Activated CD8-positive, alpha-beta T cell treated with anti-CD3 and anti-CD28 coated beads for 36 hours (primary cell): Measurements from ENCODE around the gene NGFR. TPM values are rescaled to one million over a fixed set of nuclear protein-coding genes. Genes with fewer than 3 reads are reported as not detected.

Source experiments
- ATAC-seq: fragments of 200-7000 bp; cut with Tn5 transposase; one replicate; pipeline ENCODE4 v1.10.0; 2021; ENCODE audit warnings: mild to moderate bottlenecking, moderate library complexity
- CTCF ChIA-PET: fragments of 350-600 bp; sonication (Branson Sonifier 250); formaldehyde crosslinking; loops from one replicate; lab custom pipeline; 2021; ENCODE audit warnings: antibody characterized with exemption; lab: Charles Lee
- POLR2A ChIA-PET: fragments of 350-600 bp; sonication (Branson Sonifier 250); formaldehyde crosslinking; loops from one replicate; lab custom pipeline; 2021; ENCODE audit warnings: antibody characterized with exemption; lab: Charles Lee
- DNase-seq: peaks from one replicate; pipeline ENCODE4 v3.0.0-alpha.2; 2020
- H3K27ac Mint-ChIP-seq: one replicate; pipeline ENCODE4 v1.8.0; 2021; ENCODE audit warnings: mild to moderate bottlenecking, mixed read lengths
- H3K27me3 Mint-ChIP-seq: one replicate; pipeline ENCODE4 v1.8.0; 2021; ENCODE audit warnings: mixed read lengths
- H3K36me3 Mint-ChIP-seq: one replicate; pipeline ENCODE4 v1.8.0; 2021; ENCODE audit warnings: low read depth, mixed read lengths
- H3K4me1 Mint-ChIP-seq: one replicate; pipeline ENCODE4 v1.8.0; 2021; ENCODE audit warnings: low read depth, mixed read lengths
- H3K4me3 Mint-ChIP-seq: one replicate; pipeline ENCODE4 v1.8.0; 2021; ENCODE audit warnings: mild to moderate bottlenecking, moderate library complexity, mixed read lengths
- H3K9me3 Mint-ChIP-seq: one replicate; pipeline ENCODE4 v1.8.0; 2021; ENCODE audit warnings: mixed read lengths
- intact Hi-C: fragments of 100-400 bp; cut with micrococcal nuclease; formaldehyde crosslinking; loops from one replicate; pipeline ENCODE4 v1.10.0; 2022
- total RNA-seq, 2 experiments: library from RNA; stranded (reverse); gene quantifications; one replicate each; pipeline ENCODE4 v1.2.3, GENCODE V29; 2021
- TF ChIP-seq, protein P1 (sequence below): fragments of 200-600 bp; IDR thresholded peaks from one replicate; pipeline ENCODE4 v1.8.0; 2022; ENCODE audit warnings: antibody characterized with exemption, mild to moderate bottlenecking

The NGFR gene
- total RNA-seq, 2 experiments from 2014 or later, result 0.09 TPM; not detected in 1

DNA sequence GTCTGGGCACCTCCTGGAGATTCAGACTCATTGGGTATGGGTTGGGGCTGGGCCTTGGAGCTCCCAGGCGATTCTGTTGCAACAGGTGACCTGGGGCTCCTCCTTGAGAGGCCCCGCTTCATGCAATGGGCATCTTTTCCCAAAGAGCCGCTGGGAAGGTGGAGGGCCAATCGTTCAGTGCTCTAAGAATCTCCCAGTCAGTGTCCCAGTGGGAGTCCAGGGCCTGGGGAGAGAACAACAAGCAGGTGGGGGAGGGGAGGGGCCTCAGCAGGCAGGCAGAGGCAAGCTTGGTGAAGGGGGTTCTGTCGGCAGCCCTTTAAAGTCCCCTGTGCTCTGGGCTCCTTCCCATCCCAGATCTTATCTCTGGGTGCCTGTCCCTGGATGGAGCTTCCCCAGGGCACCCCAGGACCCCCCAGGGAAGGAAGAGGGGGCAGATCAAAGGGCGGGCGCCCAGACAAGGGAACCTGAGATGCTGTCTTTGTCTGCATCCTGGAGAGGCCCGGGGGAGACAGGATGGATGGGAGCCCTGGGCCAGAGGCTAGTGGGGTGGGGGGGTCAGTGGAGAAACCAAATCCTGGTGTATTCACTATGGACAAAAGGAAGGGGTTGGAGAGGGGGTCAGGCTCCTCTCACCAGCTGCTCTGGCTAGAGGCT lies 50.0 kb downstream of the NGFR start:
- Mint-ChIP-seq H3K4me1 (no peaks in the 10 kb centered on the region), H3K27me3 (no peaks in the 10 kb centered on the region), H3K9me3 (peaks cover 2% of the 10 kb centered on the region), H3K27ac (no peak overlapping the region), H3K4me3 (no peak overlapping the region), H3K36me3 (no peaks in the 10 kb centered on the region)
- POLR2A ChIA-PET, result no interaction called here
- DNase-seq, result no peak
- TF ChIP-seq, protein P1, sequence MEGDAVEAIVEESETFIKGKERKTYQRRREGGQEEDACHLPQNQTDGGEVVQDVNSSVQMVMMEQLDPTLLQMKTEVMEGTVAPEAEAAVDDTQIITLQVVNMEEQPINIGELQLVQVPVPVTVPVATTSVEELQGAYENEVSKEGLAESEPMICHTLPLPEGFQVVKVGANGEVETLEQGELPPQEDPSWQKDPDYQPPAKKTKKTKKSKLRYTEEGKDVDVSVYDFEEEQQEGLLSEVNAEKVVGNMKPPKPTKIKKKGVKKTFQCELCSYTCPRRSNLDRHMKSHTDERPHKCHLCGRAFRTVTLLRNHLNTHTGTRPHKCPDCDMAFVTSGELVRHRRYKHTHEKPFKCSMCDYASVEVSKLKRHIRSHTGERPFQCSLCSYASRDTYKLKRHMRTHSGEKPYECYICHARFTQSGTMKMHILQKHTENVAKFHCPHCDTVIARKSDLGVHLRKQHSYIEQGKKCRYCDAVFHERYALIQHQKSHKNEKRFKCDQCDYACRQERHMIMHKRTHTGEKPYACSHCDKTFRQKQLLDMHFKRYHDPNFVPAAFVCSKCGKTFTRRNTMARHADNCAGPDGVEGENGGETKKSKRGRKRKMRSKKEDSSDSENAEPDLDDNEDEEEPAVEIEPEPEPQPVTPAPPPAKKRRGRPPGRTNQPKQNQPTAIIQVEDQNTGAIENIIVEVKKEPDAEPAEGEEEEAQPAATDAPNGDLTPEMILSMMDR, result no peak
- no peak for ATAC-seq
- CTCF ChIA-PET, result interaction anchor here (1.0 to 3.1 kb wide), 3 partner anchors 12 to 111 kb away, joined by 3 to 18 read pairs (median 4); no protein-coding TSS in a partner anchor
- intact Hi-C loops, result no loop called here

- Mint-ChIP-seq H3K27ac (no peak overlapping the region), H3K9me3 (peaks cover 2% of the 10 kb centered on the region), H3K4me3 (no peak overlapping the region), H3K27me3 (no peaks in the 10 kb centered on the region), H3K4me1 (no peaks in the 10 kb centered on the region), H3K36me3 (no peaks in the 10 kb centered on the region)
- intact Hi-C loops, result no loop called here
- TF ChIP-seq, protein P1, result no peak
- ATAC-seq (no peak), DNase-seq (no peak)
- ChIA-PET POLR2A (no interaction called here), CTCF (interaction anchor here (2.2 to 3.1 kb wide), 2 partner anchors 11 kb away, joined by 13 to 18 read pairs; no protein-coding TSS in a partner anchor)
These were observed 50.9 kb downstream of the NGFR start for GRCh38 chr17:49545806-49546545.

GRCh38 chr17:49546546-49547535 lies 51.7 kb downstream of the NGFR start:
- Mint-ChIP-seq H3K27ac (no peak overlapping the region), H3K36me3 (no peaks in the 10 kb centered on the region), H3K9me3 (no peaks in the 10 kb centered on the region), H3K4me1 (no peaks in the 10 kb centered on the region), H3K4me3 (no peak overlapping the region), H3K27me3 (no peaks in the 10 kb centered on the region)
- TF ChIP-seq, protein P1, result no peak
- intact Hi-C loops, result no loop called here
- ChIA-PET POLR2A (no interaction called here), CTCF (interaction anchor here (1.1 to 2.2 kb wide), 3 partner anchors 10 to 139 kb away, joined by 3 to 13 read pairs (median 3); no protein-coding TSS in a partner anchor)
- no peak for ATAC-seq
- DNase-seq, result no peak

DNA sequence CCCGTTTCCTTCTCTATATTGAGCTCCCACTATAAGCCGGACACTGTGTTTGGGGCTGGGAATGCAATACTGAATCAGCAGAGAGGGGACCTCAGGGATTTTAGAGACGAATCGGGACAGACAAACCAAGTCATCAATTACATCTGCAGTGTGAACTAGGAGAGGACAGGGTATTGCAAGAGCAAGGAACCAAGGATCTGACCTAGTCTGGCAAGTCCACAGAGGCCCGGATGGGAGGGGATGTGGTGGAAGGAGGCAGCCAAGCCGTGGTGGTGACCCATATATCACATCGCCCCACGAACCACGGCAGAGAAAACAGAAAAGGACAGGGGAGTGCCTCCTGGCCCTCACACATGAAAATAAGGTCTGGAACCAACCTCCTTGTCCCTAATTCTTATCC lies 52.5 kb downstream of the NGFR start:
- Mint-ChIP-seq H3K4me1 (no peaks in the 10 kb centered on the region), H3K27me3 (no peaks in the 10 kb centered on the region), H3K36me3 (no peaks in the 10 kb centered on the region), H3K27ac (no peak overlapping the region), H3K9me3 (no peaks in the 10 kb centered on the region), H3K4me3 (no peak overlapping the region)
- ChIA-PET CTCF (interaction anchor here (1.1 to 2.2 kb wide), 3 partner anchors 9 to 140 kb away, joined by 3 to 13 read pairs (median 3); no protein-coding TSS in a partner anchor), POLR2A (no interaction called here)
- DNase-seq (no peak), ATAC-seq (no peak)
- TF ChIP-seq, protein P1, result no peak
- intact Hi-C loops, result no loop called here
